HepG2 (cell line): Measurements from ENCODE around the gene NTMT2.

ENCODE experiments used
- CEBPB ChIP-seq: IDR thresholded peaks from 2 replicates; pipeline ENCODE4 v1.6.1; 2011; ENCODE audit warnings: low read depth, low read length, improper control_type of control experiment, borderline replicate concordance
- CEBPG ChIP-seq: IDR thresholded peaks from 2 replicates; pipeline ENCODE4 v1.6.1; 2016
- MED1 ChIP-seq: sonication (generic); formaldehyde crosslinking; IDR thresholded peaks from 2 replicates; pipeline ENCODE4 v1.4.0; 2020; ENCODE audit warnings: missing genetic modification reagents
- NR2C2 ChIP-seq: sonication (generic); formaldehyde crosslinking; IDR thresholded peaks from 2 replicates; pipeline ENCODE4 v1.4.0; 2020; ENCODE audit warnings: missing genetic modification reagents, mild to moderate bottlenecking, moderate library complexity, borderline replicate concordance
- POLR2A ChIP-seq, 2 experiments: IDR thresholded peaks; 2 replicates each; pipeline ENCODE4 v1.6.1; 2011; ENCODE audit warnings: low read depth in 2 of 2, low read length in 2 of 2, mild to moderate bottlenecking in 1 of 2, moderate library complexity in 1 of 2; ENCODE audit not compliant: insufficient read depth in 1 of 2
- SP5 ChIP-seq: IDR thresholded peaks from 2 replicates; pipeline ENCODE4 v1.6.1; 2016; ENCODE audit warnings: low read depth, borderline replicate concordance
- ZFP91 ChIP-seq: sonication (generic); formaldehyde crosslinking; IDR thresholded peaks from 2 replicates; pipeline ENCODE4 v1.9.0; 2022; ENCODE audit warnings: missing genetic modification reagents, mild to moderate bottlenecking, borderline replicate concordance
- ZNF280D ChIP-seq: sonication (generic); formaldehyde crosslinking; IDR thresholded peaks from 2 replicates; pipeline ENCODE4 v1.5.1; 2020; ENCODE audit warnings: mild to moderate bottlenecking, missing genetic modification reagents
- ZNF362 ChIP-seq: sonication (generic); formaldehyde crosslinking; IDR thresholded peaks from 2 replicates; pipeline ENCODE4 v1.4.0; 2020; ENCODE audit warnings: missing genetic modification reagents, mild to moderate bottlenecking, borderline replicate concordance
- ZNF704 ChIP-seq: sonication (generic); formaldehyde crosslinking; IDR thresholded peaks from 2 replicates; pipeline ENCODE4 v1.8.1; 2023; ENCODE audit warnings: mild to moderate bottlenecking, inconsistent platforms, moderate library complexity, missing genetic modification reagents, borderline replicate concordance
- ZNF772 ChIP-seq: sonication (generic); formaldehyde crosslinking; IDR thresholded peaks from 2 replicates; pipeline ENCODE4 v1.5.0; 2020; ENCODE audit warnings: mild to moderate bottlenecking, missing genetic modification reagents

- no peak for TF ChIP-seq SP5 (CRISPR knock-in tag)
- TF ChIP-seq ZFP91 (CRISPR knock-in tag) = no peak
- no peak for TF ChIP-seq MED1 (CRISPR knock-in tag)
- TF ChIP-seq NR2C2 = no peak
- TF ChIP-seq CEBPG (CRISPR knock-in tag) = no peak
- TF ChIP-seq CEBPB = no peak
- TF ChIP-seq ZNF280D = no peak
- no peak for TF ChIP-seq ZNF704 (CRISPR knock-in tag)
- no peak for TF ChIP-seq ZNF772 (CRISPR knock-in tag)
- no peak for TF ChIP-seq POLR2A (IDR thresholded peaks at IDR 0.05; ENCODE audit: insufficient read depth in 1 of 2, low read depth in 2 of 2, low read length in 2 of 2)
- no peak for TF ChIP-seq ZNF362 (CRISPR knock-in tag)
Observed at GRCh38 chr1:170122366-170122765, 23.4 kb upstream of the NTMT2 start.
